Adrenal gland (tissue), 12 donors: Measurements from ENCODE around the gene PEX14. TPM values are rescaled to one million over a fixed set of nuclear protein-coding genes. Genes with fewer than 3 reads are reported as not detected.

ENCODE experiments used
- DNase-seq, 7 donors: peaks; one replicate each; pipeline ENCODE4 v3.0.0-alpha.2; 2019 to 2020
- H3K27ac ChIP-seq, 5 donors: fragments of 200-600 bp; sonication (generic) in 4 of 5; 1 replicate in 3 of 5; 2 replicates in 2 of 5; pipeline versions ENCODE4 v1.5.1 to v1.8.0; 2016 to 2020; ENCODE audit warnings: mild to moderate bottlenecking in 1 of 5
- H3K27me3 ChIP-seq: fragments of 200-600 bp; 2 replicates; pipeline ENCODE4 v1.8.0; 2021
- H3K36me3 ChIP-seq, 2 donors: fragments of 200-600 bp; replicated peaks in 1 of 2; 1 replicate in 1 of 2; 2 replicates in 1 of 2; pipeline versions ENCODE4 v1.5.1 to v1.8.0; 2018 to 2022
- H3K4me1 ChIP-seq, 2 donors: fragments of 200-600 bp; replicated peaks in 1 of 2; 1 replicate in 1 of 2; 2 replicates in 1 of 2; pipeline versions ENCODE4 v1.5.1 to v1.8.0; 2018 to 2021
- H3K4me3 ChIP-seq, 4 donors: fragments of 200-600 bp; sonication (generic) in 3 of 4; one replicate each; pipeline ENCODE4 v1.5.1; 2016 to 2018
- H3K9me3 ChIP-seq, 3 donors: fragments of 200-600 bp; sonication (generic) in 1 of 3; replicated peaks in 1 of 3; 1 replicate in 2 of 3; 2 replicates in 1 of 3; pipeline versions ENCODE4 v1.5.1 to v1.8.0; 2016 to 2021
- POLR2A ChIP-seq, 2 donors: fragments of 450-650 bp; IDR thresholded peaks; one replicate each; pipeline ENCODE4 v1.6.1; 2017; ENCODE audit warnings: antibody characterized with exemption in 2 of 2, mild to moderate bottlenecking in 2 of 2, moderate library complexity in 1 of 2
- WGBS, 4 donors: extraction: QIAGEN DNeasy Blood & Tissue Kit in 2 of 4; methylation state at CpG; one replicate each; pipeline versions ENCODE4 v1.1.5 to v1.1.7; 2013 to 2017; 5-methylcytosine and 5-hydroxymethylcytosine counted together
- intact Hi-C, 2 donors: fragments of 100-400 bp; cut with DNase I; formaldehyde crosslinking; loops; one replicate each; pipeline versions ENCODE4 v1.14.1 to v1.15.0; 2022 to 2023
- polyA plus RNA-seq, 3 donors: library from polyadenylated mRNA; stranded (reverse); fragments of 200-250 nt in 2 of 3; fragments of 350-450 nt in 1 of 3; fragmentation: Illumina TruSeq in 1 of 3; extraction: RNeasy Lipid Tissue Mini Kit (QIAGEN cat#74804) in 1 of 3; gene quantifications; one replicate each; pipeline ENCODE4 v1.2.3, GENCODE V29; 2013 to 2014
- total RNA-seq, 9 donors: library from RNA; depleted of rRNA in 4 of 9; stranded (reverse); fragments of >200 nt in 4 of 9; fragments of 120-200 nt in 1 of 9; fragmentation: NEBNext Ultra II Directional in 1 of 9; extraction: Animal tissue kit (Norgen Biotek cat#: 25700) in 1 of 9; gene quantifications; one replicate each; pipeline versions ENCODE4 v1.1.0 to v1.2.4, GENCODE V29; 2013 to 2023
- TF ChIP-seq, protein P1 (sequence below), 6 experiments: fragments of 450-650 bp in 4 of 6; fragments of 200-600 bp in 2 of 6; sonication (generic) in 1 of 6; IDR thresholded peaks; 1 replicate in 5 of 6; 2 replicates in 1 of 6; pipeline versions ENCODE4 v1.5.1 to v1.8.0; 2016 to 2021; ENCODE audit warnings: antibody characterized with exemption in 6 of 6, mild to moderate bottlenecking in 2 of 6, moderate library complexity in 1 of 6
- donor health status: healthy with polysubstance abuse.
- donor health status: Bipolar disorder and iron deficiency.
- donor health status: DM: yes; HTN: yes; CAD: no.
- donor health status: DM: no; HTN: no; CAD: no.
- donor health status: DM: no; HTN: no; CAD: no.
- donor health status: DM: yes; HTN: yes; CAD: no.

Gene PEX14
- total and polyA plus RNA-seq, 12 donors, result 9.7 to 23.9 (median 18.1) TPM

DNA sequence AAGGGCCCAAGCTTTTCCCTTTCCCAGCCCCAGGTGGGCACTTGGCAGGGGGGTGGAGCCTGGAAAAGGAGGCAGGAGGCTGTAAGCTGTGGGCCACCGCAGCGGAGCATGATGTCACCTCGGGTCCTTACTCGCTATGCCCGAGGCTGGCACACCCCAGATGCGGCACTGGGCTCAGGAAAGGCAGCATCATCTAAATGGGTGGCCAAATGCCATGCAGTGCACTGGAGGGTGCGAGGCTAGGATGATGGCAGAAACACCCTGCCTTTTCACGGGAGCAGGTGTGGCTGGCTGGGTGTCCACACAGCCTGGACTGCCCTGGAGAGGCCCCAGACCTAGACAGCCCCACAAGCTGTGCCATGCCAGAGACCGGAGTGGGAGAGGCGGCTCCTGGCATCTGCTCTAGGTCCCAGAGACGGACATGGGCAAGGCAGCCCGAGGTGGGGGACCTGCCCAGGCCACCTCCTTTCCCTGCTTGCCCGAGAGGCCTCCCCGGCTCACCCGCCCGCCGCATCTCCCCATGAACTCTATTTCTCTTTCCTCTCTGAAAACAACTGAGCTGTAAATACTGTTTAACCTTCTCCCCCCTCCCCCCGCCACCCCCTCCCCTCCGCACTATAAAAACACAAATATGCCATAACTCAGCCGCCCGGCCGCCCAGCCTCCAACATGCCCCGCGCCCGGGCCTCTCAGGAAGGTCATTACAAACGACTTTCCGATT, 197.0 kb downstream of the PEX14 start:
- Histone ChIP-seq H3K4me1 (peaks cover 0 to 8% of the 10 kb centered on the region in 2 donors), H3K27ac (peak overlapping the region in 2 of 5 donors; percentile 22 to 64), H3K27me3 (no peaks in the 10 kb centered on the region), H3K36me3 (no peaks in the 10 kb centered on the region), H3K9me3 (no peaks in the 10 kb centered on the region), H3K4me3 (peak overlapping the region in 1 of 4 donors; percentile 23)
- TF ChIP-seq, protein P1, sequence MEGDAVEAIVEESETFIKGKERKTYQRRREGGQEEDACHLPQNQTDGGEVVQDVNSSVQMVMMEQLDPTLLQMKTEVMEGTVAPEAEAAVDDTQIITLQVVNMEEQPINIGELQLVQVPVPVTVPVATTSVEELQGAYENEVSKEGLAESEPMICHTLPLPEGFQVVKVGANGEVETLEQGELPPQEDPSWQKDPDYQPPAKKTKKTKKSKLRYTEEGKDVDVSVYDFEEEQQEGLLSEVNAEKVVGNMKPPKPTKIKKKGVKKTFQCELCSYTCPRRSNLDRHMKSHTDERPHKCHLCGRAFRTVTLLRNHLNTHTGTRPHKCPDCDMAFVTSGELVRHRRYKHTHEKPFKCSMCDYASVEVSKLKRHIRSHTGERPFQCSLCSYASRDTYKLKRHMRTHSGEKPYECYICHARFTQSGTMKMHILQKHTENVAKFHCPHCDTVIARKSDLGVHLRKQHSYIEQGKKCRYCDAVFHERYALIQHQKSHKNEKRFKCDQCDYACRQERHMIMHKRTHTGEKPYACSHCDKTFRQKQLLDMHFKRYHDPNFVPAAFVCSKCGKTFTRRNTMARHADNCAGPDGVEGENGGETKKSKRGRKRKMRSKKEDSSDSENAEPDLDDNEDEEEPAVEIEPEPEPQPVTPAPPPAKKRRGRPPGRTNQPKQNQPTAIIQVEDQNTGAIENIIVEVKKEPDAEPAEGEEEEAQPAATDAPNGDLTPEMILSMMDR (IDR thresholded peaks at IDR 0.05), result no peak
- no peak for TF ChIP-seq POLR2A (IDR thresholded peaks at IDR 0.05)
- DNase-seq, result peak in 2 of 7 donors; percentile 38 to 73
- intact Hi-C loops, result no loop called here
- 46 to 59% (median 53%) methylated on average over 19 to 27 of the region's 27 CpGs for WGBS, 4 donors

DNA sequence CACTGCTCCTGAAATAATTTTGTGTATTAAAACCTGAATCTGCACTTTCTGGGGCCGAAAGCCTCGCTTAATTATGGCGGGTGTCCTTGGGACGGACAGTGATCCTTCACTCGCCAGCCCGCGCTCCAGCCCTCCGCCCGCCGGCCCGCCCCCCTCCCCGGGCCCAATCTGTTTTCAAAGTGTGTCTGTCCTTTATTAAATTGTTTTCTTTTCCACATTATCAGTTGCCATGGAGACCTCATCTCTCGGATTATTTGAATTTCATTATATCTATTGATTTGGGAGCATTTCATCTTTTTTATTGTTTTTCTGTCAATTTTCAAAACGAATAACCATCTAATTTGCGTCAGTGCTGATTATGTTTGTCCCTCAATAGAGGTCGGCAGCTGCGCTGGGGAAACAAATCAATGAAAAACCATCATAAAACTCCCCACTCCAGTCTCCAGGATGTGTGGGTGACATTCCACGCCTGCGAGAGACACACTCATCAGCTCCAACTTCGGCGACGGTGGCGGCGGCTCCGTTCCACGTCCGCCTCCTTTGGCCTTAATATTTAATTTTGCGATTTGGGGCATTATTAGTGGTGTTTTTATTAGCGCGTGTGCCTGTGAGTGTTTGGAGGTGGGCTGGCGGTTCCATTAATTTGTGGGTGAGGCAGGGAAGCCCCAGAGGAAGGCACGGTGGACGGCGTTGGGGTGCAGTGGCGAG, 197.7 kb downstream of the PEX14 start:
- intact Hi-C loops, result no loop called here
- Histone ChIP-seq H3K27ac (peak overlapping the region in 2 of 5 donors; percentile 22 to 64), H3K4me1 (peaks cover 0 to 8% of the 10 kb centered on the region in 2 donors), H3K4me3 (peak overlapping the region in 1 of 4 donors; percentile 23), H3K9me3 (no peaks in the 10 kb centered on the region), H3K27me3 (no peaks in the 10 kb centered on the region), H3K36me3 (no peaks in the 10 kb centered on the region)
- no peak for DNase-seq
- 58 to 69% (median 64%) methylated on average over 35 of the region's 35 CpGs for WGBS, 4 donors
- no peak for TF ChIP-seq POLR2A (IDR thresholded peaks at IDR 0.05)

DNA sequence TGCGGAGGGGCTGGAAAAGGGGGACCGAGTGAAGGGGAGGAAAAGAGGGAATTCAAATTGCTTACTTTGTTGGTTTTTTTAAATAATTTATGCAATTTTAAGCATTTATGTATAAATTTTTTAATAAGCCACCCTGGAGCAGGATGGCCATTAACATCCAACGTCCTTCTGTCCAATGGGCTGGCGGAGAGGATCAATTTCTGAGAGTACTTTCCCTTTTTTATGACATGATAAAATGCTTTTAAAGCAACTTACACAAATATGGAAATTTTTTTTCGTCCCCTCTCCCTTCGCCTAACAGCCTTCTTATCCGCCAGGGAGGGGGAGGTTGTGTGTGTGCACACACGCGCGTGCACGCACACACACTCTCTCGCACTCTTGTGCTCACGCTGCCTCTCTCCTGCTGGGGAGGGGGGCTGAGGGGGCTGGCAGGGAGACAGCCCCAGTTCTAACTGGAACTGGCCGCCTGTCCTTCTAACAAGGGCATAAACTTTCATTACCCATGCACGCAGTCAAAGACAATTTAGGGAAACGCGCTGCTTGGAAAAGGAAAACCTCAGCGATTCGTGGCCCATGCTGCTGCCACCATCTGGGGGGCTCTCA, 198.5 kb downstream of the PEX14 start:
- Histone ChIP-seq H3K36me3 (no peaks in the 10 kb centered on the region), H3K9me3 (no peaks in the 10 kb centered on the region), H3K4me1 (peaks cover 0 to 8% of the 10 kb centered on the region in 2 donors), H3K27ac (peak overlapping the region in 1 of 5 donors; percentile 64), H3K27me3 (no peaks in the 10 kb centered on the region), H3K4me3 (no peak overlapping the region)
- TF ChIP-seq, protein P1 (IDR thresholded peaks at IDR 0.05), result no peak
- TF ChIP-seq POLR2A (IDR thresholded peaks at IDR 0.05), result no peak
- 89 to 93% (median 90%) methylated on average over 19 of the region's 19 CpGs for WGBS, 4 donors
- intact Hi-C loops, result no loop called here
- DNase-seq, result no peak

DNA sequence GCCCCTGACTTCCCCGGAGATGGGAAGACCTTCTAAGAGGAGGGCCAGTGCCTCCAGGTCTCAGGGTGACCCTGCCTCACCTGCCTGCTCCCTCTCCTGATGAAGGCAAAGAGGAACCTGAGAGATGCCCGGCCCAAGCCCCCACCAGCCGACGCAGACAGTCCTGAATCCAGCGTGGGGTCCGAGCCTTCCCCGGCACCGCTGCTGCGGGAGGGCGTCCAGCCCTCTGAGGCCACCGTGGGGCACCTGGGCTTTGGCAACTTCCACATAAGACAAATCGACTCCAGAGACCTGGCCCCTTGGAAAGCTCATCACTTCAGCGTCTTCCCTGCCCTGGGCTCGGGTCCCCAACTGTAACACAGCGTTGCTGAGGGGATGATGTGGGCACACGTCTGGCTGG, 199.5 kb downstream of the PEX14 start:
- intact Hi-C loops, result no loop called here
- H3K27ac ChIP-seq, result no peak overlapping the region
- H3K9me3 ChIP-seq, result no peaks in the 10 kb centered on the region
- peaks cover 0 to 8% of the 10 kb centered on the region in 2 donors for H3K4me1 ChIP-seq
- no peaks in the 10 kb centered on the region for H3K36me3 ChIP-seq
- no peaks in the 10 kb centered on the region for H3K27me3 ChIP-seq
- WGBS, 4 donors, result 93 to 97% (median 95%) methylated on average over 9 to 16 of the region's 16 CpGs
- H3K4me3 ChIP-seq, result no peak overlapping the region
- DNase-seq, result no peak
- TF ChIP-seq, protein P1 (IDR thresholded peaks at IDR 0.05), result no peak
- no peak for TF ChIP-seq POLR2A (IDR thresholded peaks at IDR 0.05)
